HG02678 (cell line): Measurements from ENCODE around the gene IL17RE.
"Not testable (repeated sequence)": the region's sequence is repeated elsewhere in the genome, so short reads cannot be mapped to it uniquely, and the experiment has no call there.

Experiments used
- ATAC-seq: cut with Tn5 transposase; IDR thresholded peaks from one replicate; pipeline ENCODE4 v1.9.1; 2021; ENCODE audit warnings: mild to moderate bottlenecking, moderate library complexity; ENCODE audit not compliant: unreplicated experiment

IL17RE gene

DNA sequence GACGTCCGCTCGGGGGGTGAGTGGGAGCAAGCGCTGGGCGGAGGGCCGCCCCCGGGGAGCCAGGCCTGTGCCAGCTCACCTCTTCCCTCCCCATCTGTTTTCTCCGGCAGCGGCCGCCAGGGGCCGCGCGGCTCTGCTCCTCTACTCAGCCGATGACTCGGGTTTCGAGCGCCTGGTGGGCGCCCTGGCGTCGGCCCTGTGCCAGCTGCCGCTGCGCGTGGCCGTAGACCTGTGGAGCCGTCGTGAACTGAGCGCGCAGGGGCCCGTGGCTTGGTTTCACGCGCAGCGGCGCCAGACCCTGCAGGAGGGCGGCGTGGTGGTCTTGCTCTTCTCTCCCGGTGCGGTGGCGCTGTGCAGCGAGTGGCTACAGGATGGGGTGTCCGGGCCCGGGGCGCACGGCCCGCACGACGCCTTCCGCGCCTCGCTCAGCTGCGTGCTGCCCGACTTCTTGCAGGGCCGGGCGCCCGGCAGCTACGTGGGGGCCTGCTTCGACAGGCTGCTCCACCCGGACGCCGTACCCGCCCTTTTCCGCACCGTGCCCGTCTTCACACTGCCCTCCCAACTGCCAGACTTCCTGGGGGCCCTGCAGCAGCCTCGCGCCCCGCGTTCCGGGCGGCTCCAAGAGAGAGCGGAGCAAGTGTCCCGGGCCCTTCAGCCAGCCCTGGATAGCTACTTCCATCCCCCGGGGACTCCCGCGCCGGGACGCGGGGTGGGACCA, 30.4 kb downstream of the IL17RE start:
- peak; percentile 67 for ATAC-seq

DNA sequence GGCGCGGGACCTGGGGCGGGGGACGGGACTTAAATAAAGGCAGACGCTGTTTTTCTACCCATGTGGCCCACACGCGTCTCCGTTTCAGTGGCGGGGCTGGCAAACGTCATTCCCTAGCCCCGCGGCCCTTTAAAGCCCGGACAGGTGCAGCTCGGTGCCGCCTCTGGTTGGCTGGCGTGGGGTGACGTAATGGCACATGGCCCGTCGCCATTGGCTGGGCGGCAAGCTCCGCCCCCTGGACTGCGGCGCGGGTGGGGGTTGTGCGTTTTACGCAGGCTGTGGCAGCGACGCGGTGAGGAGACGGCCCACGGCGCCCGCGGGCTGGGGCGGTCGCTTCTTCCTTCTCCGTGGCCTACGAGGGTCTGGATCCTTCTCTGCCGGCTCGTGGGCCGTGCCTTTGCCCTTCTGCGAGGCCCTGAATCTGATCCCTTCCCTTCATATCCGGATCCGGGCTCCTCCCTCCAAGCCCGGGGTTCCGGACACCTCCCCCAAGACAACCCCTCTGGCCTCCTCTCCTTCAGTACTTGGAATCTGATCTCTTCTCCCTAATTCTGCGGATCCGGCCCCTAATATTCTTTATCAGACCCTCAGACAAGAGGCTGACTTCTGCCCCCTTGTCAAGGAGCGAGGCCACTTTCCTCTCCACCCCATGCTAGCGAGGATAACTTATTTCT, 31.1 kb downstream of the IL17RE start, which contains the start of gene CRELD1:
CRELD1 (plus strand) TSS at position 274 of the 674 bp plus-strand sequence. CDS start 605 bp downstream, outside the sequence.
- peak; percentile 85 for ATAC-seq

DNA sequence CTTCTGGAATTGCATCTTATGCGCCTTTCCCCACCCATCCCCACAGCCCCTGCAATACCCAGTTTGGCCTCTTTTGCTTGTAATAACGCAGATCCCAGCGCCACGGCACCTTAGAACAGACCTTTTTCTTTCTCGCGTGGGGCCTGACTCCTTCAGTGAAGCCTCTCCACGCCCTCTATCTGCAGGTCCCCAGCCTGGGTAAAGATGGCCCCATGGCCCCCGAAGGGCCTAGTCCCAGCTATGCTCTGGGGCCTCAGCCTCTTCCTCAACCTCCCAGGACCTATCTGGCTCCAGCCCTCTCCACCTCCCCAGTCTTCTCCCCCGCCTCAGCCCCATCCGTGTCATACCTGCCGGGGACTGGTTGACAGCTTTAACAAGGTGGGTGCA, 31.6 kb downstream of the IL17RE start:
- no peak for ATAC-seq

DNA sequence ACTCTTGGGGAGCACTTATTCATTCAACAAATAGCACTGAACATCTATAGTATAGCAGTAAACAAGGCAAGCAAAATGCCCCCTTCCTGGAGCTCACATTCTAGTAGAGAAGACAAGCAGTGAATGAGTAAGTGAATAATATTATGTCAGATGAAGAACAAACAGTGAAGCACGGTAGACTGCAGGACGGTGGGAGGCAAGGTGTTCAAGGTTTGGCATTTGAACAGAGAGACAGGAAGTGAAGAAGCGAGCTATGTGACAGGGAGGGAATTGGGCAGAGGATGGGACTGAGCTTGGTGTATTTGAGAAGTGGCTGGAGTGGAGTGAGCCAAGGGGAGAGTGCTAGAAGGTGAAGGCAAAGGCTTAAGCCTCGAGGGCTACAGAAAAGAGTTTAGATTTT, 32.3 kb downstream of the IL17RE start:
- no peak for ATAC-seq

DNA sequence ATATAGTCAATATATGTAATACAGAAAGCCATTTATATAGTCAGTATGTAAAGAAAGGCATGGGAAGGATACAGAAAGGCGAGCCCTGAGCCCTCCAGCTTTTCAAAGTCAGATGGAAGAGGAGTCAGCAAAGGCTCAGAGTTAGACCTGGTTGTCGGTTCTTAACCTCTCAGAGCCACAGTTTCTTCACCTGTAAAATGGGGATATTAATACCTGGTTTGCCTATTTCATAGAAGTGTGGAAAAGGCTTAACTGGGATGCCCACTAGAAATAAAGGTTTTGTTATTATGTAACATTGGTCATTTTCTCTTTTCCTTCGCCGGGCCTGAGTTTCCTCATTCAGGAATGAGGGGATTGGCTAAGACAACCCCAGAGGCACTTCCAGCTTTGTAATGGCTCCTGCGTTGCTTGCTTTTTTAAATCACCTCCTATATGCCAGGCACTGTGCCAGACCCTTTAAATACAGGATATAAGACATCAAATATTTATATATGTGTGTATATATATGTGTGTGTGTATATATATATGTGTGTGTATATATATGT, 33.4 kb downstream of the IL17RE start:
- ATAC-seq, result no peak

DNA sequence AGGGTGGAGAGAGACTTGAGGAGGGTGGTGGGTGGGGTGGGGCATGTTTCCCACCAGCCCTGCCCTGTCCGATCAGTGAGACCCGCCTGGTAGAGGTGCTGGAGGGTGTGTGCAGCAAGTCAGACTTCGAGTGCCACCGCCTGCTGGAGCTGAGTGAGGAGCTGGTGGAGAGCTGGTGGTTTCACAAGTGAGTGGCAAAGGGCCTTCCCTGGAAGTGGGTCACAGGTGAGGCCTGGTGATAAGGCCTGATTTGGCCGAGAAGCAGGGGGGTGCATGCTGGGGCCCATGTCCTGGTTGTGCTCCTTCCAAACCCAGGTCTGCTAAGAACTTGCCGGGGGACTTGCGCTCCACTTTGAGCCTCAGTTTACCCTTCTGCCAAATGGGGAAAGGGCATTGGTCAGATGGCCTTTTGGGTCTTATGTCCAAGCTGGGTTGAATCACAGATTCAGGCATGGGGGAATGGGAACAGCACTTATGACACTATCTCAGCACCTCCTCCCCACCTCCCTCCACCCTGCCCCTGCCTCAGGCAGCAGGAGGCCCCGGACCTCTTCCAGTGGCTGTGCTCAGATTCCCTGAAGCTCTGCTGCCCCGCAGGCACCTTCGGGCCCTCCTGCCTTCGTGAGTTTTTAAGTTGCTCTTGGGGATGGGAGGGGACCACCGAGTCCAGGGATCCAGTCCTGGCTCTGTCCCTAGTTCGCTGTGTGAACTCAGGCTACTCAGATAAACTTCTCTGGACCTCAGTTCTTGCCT, 35.0 kb downstream of the IL17RE start:
- no peak for ATAC-seq

DNA sequence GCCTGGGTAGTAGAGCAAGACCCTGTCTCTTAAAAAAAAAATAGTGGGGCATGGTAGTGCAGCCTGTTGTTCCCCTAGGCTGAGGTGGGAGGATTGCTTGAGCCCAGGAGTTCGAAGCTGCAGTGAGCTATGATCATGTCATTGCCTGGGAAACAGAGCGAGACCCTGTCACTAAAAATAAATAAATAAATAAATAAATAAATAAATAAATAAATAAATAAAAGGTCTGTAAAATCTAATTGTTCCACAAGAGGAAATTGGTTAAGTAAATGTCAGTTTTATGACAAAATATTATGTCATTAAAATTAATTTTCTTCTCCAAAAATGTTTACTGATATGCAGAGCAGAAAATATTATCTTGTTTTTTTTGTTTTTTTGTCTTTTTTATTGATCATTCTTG, 36.3 kb downstream of the IL17RE start:
- no peak for ATAC-seq

DNA sequence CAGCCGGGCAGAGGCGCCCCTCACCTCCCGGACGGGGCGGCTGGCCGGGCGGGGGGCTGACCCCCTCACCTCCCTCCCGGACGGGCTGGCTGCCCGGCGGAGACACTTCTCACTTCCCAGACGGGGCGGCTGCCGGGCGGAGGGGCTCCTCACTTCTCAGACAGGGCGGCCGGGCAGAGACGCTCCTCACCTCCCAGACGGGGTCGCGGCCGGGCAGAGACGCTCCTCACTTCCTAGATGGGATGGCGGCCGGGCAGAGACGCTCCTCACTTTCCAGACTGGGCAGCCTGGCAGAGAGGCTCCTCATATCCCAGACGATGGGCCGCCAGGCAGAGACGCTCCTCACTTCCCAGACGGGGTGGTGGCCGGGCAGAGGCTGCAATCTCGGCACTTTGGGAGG, 37.3 kb downstream of the IL17RE start:
- not testable (repeated sequence) for ATAC-seq

DNA sequence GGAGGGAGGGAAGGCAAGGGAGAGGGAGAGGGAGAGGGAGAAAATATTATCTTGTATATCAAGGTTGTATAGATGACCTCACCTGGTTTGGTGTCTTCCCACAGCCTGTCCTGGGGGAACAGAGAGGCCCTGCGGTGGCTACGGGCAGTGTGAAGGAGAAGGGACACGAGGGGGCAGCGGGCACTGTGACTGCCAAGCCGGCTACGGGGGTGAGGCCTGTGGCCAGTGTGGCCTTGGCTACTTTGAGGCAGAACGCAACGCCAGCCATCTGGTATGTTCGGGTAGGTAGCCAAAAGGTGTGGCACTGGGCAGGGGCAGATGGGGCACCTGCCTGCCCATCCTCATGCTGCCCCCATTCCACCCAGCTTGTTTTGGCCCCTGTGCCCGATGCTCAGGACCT, 38.1 kb downstream of the IL17RE start:
- ATAC-seq, result no peak

DNA sequence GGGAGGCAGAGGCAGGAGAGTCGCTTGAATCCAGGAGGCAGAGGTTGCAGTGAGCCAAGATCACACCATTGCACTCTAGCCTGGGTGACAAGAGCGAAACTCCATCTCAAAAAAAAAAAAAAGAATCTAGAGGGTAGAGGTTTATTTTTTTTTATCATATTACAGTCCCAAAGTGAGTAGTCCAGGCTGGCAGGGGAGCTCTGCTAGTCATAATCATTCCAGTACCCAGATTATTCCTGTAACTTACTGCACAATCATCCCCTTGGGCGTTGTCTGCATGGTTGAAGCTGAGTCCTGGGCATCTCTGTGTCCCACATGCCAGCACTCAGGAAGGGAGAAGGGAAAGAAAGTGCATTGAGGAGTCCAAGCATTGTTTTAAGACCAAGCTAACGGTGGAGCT, 39.5 kb downstream of the IL17RE start:
- no peak for ATAC-seq

DNA sequence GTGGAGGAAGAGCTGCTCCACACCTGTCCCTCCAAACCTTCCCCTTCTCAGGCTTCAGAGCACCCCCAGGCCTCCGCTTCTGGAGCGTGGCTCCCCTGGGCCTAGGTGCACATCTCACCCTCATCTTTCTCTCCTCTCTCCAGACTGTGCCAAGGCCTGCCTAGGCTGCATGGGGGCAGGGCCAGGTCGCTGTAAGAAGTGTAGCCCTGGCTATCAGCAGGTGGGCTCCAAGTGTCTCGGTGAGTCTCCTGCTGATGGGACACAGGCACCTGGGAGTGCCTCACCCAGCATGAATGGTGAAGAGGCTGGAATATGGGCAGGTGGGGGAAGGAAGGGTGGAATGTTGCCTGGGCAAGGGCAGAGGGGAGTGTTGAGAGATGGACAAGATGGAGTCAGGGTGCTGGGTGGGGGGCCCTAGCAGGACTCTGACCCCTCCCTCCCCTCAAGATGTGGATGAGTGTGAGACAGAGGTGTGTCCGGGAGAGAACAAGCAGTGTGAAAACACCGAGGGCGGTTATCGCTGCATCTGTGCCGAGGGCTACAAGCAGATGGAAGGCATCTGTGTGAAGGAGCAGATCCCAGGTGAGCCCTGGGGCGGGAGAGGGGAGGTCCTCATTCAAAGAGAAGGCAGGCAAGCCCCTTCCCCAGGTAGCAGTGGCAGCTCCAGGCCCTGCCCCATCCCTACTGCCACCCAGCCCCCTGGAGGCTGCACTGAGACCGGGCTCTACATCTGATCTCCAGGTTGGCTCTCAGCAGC, 40.5 kb downstream of the IL17RE start:
- no peak for ATAC-seq

DNA sequence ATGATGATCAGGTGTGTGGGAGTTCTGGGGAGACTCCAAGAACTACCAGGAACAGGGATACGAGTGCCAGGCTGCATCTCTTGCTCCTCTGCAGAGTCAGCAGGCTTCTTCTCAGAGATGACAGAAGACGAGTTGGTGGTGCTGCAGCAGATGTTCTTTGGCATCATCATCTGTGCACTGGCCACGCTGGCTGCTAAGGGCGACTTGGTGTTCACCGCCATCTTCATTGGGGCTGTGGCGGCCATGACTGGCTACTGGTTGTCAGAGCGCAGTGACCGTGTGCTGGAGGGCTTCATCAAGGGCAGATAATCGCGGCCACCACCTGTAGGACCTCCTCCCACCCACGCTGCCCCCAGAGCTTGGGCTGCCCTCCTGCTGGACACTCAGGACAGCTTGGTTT, 41.6 kb downstream of the IL17RE start:
- no peak for ATAC-seq

DNA sequence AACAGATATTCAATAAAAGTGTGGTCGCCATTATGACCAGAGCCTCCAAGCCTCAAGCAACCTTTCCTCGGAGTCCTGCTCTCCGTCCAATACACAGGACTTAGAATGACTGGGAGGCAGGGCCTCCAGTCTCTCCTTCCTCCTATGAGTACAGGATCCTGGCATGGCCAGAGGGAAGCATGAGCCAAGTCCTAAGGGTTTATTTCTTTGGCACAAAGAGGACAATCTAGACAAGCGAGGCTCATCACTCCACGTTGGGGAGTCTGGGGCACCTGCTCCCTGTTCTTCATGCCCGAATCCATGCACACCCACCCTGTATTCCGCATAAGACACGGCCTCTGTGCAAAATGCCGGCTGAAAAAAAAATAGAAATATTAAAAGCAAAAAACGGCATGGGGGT, 42.7 kb downstream of the IL17RE start:
- ATAC-seq, result no peak

DNA sequence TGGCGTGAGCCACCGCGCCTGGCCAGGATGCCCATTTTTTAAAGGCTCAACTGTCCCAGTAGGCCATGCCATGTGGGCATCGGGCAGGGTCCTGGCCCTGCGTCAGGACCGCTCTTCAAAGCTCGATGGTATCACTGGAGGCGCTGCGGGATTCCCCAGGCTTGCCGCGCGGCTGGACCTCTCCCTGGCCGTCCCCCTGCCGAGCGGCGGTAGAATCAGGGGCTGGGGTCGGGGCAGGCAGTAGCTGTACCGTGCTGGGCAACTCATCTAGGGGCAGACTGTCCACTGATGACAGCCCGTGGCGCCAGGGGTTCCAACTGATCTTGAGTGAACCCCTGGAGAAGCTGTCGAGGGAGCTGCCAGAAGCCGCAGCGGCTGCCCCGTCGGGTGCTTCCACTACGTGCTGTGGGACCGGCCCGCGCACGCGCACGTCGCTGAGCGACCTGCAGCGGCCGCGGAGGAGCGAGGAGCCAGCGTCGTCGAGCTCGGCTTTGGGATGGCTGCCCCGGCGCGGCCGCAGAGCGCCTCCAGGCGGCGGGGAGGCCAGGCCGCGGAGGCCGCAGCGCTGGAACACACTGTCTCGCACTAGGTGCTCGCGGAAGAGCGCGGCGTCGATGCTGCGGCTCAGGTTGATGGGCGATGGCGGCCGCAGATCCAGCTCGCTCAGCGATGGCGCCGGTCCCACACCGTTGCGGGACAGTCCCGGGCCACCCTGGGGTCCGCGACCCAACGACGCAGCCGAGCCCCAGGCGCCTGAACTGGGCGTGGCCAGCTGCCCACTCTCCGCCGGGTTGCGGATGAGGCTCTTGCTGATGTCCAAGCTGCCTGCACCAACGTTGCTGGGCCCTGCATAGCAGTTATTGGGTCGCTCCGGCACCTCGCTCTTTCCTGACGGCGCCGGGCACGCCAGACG, 43.7 kb downstream of the IL17RE start:
- peak; percentile 69 for ATAC-seq

DNA sequence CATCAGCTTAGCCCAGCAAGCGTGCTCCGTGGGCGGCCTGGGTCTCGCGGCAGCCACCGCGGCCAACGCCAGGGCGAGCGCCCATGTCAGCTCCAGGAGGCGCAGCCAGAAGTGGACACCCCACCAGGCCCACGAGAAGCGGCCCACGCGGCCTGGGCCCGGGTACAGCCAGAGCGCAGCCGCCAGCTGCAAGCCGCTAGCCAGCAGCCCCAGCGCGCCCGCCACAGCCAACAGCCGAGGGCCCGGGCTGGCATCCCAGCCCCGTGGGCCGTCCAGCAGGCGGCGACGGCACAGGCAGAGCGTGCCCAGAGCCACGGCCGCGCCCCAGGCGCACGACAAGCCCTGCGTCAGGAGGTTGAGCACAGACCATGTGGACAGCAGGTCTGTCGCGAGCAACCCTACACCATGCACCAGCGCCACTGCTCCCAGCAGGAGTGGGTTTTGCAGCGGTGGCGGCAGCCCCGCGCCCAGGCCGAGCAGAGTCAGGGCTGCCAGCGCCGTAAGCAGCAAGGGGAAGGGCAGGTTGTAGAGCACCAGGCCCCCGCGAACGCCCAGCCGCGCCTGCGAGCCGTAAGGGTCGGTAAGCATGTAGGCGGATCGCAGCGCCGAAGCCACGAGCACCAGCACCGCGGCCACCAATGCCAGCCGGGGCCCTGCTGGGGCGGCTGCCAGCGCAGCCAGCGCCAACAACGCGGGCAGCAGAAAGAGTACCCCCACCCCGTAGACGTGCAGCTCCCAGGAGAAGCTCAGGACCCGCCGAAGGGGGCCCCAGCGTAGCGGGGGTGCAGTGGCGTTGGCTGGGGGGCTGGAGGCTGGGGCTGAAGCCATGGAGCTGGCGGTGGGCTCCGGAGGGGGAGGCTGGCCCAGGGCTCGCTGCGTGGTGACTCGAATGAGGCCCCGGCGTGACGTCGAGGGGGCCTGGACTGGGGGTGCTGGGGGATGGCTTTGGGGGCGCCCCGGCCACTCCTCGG, 44.7 kb downstream of the IL17RE start:
- ATAC-seq, result peak; percentile 25

DNA sequence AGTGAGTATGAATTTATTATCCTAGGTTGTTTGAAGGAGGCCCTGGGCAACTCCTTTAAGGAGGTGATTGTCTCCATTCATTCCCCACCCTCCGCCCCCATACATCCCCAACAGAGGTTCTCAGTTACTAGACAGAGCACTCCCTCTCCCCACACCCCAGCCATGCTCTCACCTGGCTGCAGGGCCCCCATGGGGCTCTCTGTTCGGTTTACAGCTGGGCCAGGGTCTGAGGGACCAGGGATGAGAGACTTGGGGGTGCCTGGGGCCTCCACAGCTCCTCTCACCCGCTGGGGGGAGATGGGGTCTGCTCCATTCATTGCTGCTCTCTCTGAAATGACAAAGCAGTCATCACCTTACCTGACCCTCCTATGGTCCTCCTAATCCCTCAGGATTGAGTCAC, 45.9 kb downstream of the IL17RE start:
- ATAC-seq, result no peak

DNA sequence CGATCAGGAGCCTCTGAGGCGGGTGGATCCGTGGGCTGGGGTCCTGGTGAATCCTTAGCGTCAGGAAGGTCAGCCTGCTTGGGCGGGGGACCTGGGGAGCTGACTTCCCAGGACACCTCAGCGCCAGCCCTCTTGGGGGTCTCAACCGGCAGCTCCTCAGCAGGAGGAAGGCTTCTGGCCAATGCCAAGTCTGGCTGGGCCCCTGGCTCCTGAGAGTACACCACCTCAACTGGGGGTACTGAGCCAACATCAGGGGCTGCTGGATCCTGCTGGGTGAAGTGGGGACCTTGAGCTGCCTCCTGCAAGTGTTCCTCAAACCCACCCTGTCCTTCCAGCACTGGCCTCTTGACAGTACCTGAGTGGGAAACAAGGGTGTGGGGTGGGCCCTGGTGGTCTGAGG, 46.5 kb downstream of the IL17RE start:
- ATAC-seq, result no peak

DNA sequence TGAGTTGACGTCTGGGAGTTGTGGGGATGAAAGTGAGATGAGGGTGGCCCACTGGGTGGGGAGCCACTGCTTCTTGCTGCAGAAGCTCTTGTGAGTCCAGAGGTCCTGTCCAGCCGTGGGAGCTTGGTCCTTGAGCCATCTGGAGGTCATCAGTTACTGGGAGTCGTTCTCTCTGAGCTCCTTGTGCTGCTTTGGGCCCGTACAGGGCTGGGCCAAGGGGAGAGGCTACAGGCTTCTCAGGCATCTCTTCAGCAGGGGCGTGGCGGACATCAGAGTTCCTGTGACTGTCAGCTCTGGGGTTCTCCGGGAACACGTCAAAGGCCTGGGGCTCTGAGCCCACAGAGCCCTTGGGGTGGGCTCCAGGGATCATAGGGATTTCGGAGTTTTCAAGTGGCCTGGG, 47.0 kb downstream of the IL17RE start:
- no peak for ATAC-seq

DNA sequence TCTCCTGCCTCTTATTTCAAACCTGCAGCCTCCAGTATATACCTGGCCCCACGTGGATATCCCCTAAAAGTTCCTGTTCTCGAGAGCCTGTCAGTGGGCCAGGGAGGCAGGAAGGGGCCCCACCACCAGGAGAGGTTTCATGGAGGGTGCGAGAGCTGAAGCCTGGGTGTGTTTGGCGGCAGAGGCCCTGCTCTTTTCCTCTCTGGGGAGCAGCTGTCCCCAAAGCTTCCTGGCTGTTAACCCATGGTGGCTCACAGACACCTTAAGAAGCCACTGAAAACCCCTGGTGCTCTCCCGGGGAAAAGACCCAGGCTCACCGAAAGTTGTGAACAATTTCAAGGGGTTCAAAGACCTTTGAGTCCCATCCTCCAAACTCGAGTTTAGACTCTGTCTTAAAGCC, 48.5 kb downstream of the IL17RE start:
- ATAC-seq, result peak; percentile 34
